Right lobe of liver (tissue), 4 donors: ENCODE measurements around the gene LITAF.

Experiments
- CTCF ChIP-seq, 4 donors: fragments of 200-600 bp in 3 of 4; fragments of 450-650 bp in 1 of 4; IDR thresholded peaks; one replicate each; pipeline versions ENCODE4 v1.5.1 to v1.8.0; 2016 to 2022; ENCODE audit warnings: antibody characterized with exemption in 4 of 4, mild to moderate bottlenecking in 2 of 4
- POLR2A ChIP-seq: fragments of 450-650 bp; IDR thresholded peaks from one replicate; pipeline ENCODE4 v1.6.1; 2017; ENCODE audit warnings: antibody characterized with exemption, mild to moderate bottlenecking
- donor health status: DM: no; HTN: no; CAD: no.
- donor health status: DM: no; HTN: no; CAD: no.
- donor health status: DM: no; HTN: yes; CAD: no.

DNA sequence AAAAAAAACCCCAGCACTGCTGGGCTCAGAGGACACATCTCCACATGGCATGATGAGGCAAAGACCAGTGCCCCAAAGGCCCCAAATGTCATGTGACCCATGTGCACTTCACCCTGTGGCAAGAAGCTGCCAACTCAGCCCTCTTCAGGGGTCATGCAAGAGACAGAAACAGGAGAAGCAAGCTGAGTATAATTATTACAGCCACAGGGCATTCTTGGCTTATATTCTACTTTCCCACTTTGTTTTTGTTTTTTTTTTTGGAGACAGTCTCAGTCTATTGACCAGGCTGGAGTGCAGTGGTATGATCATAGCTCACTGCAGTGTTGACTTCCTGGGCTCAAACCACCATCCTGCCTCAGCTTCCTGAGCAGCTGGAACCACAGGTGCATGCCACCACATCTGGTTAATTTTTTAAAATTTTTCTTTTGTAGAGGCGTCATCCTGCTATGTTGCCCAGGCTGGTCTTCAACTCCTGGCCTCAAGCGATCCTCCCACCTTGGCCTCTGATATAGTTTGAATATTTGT lies 32.7 kb upstream of the LITAF start:
- TF ChIP-seq CTCF (IDR thresholded peaks at IDR 0.05) (no peak), POLR2A (no peak)
